ENCODE data around the gene RRAS.

- TF ChIP-seq CTCF (IDR thresholded peaks at IDR 0.05) (no peak), POLR2A (IDR thresholded peaks at IDR 0.05) (no peak)
These were observed 25.1 kb upstream of the RRAS start for GRCh38 chr19:49665036-49665350.

All from thyroid gland (tissue), 4 donors.